Epithelial cell of proximal tubule (primary cell): ENCODE measurements around the gene TYW1. TPM values are rescaled to one million over a fixed set of nuclear protein-coding genes. Genes with fewer than 3 reads are reported as not detected.
"Not testable (repeated sequence)": the region's sequence is repeated elsewhere in the genome, so short reads cannot be mapped to it uniquely, and the experiment has no call there.

Experiments
- DNase-seq: peaks from one replicate; pipeline ENCODE4 v3.0.0-alpha.2; 2011; ENCODE audit warnings: low read depth
- H3K4me3 ChIP-seq: 2 replicates; pipeline ENCODE4 v1.5.1; 2011; ENCODE audit warnings: low read depth, mild to moderate bottlenecking, low read length
- CTCF ChIP-seq: conservative IDR thresholded peaks from 2 replicates; pipeline ENCODE4 v1.5.1; 2012; ENCODE audit warnings: low read depth, mild to moderate bottlenecking, low read length
- total RNA-seq: library from RNA; depleted of rRNA; stranded (reverse); fragments of >200 nt; gene quantifications from 2 replicates; pipeline ENCODE4 v1.2.3, GENCODE V29; 2015

Gene TYW1
- total RNA-seq, 1 donor from 2014 or later = 12.3 TPM

DNA sequence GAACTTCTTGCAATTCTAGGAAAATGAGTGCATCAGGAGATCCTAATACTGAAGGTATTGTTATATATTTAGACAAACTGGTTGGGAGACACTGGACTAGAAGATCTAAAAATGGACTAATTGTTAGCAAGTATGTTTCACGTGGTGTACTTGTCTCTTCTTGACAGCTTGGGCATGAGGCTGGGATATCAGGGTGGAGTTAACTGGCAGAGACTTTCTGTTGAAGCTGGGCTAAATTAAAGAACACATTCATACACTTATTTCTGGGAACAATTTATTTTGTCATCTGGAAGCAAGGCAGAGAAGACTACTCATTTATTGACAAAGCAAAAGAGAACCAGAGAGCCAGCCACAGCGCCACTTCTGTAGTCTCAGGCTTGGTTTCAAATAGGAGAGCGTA is 25.9 kb downstream of the TYW1 start:
- TF ChIP-seq CTCF = no peak
- no peak overlapping the region for H3K4me3 ChIP-seq
- no peak for DNase-seq

DNA sequence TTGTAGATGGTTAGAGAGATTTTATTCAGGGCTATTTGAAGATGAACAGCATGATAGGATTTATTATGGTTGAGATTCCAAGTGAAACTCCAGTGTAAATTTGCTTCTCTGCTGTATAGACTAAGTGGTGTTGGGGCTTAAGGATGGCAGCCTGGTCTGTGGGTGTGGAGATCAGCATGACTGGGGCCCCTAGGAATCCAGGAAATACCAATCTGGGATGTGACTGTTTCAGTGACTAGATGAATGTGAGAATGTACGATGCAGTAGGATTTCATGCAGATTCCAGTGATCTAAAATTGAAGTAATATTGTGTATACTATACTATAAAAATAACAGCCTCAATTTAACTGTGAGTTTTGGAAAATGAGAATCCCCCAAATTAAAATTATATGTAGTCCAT is 28.8 kb downstream of the TYW1 start:
- not testable (repeated sequence) for DNase-seq, H3K4me3 ChIP-seq

DNA sequence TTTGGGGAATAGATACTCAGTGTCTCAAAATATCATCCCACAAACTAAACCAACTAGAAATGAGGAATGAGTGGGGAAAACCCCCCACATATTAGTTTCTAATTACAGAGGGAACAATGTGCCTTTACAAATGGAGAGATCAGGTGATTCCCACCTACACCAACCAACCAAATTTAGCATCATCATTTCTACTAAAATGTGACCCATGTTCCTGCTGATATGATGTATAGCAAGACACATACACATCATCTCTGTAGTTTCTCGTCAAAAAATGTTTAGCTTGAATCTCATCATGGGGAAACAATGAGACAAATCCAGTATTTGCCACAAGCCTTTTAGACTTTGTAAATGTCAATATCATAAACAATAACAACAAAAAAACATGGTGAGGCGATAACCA is 35.1 kb downstream of the TYW1 start:
- not testable (repeated sequence) for H3K4me3 ChIP-seq, DNase-seq

GRCh38 chr7:67033251-67033650 is 36.6 kb downstream of the TYW1 start:
- no peak for TF ChIP-seq CTCF
- no peak overlapping the region for H3K4me3 ChIP-seq
- DNase-seq = no peak

- not testable (repeated sequence) for DNase-seq, H3K4me3 ChIP-seq
Observed at GRCh38 chr7:67036432-67037395, 40.1 kb downstream of the TYW1 start.

DNA sequence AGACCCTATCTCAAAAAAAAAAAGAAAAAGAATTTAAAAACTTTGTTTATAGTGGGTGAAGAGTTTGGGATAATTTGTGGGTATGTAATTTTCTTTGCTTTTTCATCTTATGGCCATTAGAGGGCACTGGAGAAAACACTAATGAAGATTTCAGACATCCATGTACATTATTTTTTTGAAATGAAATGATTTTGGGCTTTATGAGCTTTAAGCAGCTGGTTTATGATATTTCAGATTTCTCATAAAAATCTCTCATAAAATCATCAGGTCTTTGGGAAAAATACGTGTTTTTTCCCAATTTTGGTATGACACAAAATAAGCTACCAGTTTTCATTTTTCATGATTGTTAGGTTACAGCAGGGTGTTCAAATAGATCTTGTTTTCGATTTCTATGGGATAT is 44.2 kb downstream of the TYW1 start:
- not testable (repeated sequence) for DNase-seq, H3K4me3 ChIP-seq
- peak; percentile 44 for TF ChIP-seq CTCF

DNA sequence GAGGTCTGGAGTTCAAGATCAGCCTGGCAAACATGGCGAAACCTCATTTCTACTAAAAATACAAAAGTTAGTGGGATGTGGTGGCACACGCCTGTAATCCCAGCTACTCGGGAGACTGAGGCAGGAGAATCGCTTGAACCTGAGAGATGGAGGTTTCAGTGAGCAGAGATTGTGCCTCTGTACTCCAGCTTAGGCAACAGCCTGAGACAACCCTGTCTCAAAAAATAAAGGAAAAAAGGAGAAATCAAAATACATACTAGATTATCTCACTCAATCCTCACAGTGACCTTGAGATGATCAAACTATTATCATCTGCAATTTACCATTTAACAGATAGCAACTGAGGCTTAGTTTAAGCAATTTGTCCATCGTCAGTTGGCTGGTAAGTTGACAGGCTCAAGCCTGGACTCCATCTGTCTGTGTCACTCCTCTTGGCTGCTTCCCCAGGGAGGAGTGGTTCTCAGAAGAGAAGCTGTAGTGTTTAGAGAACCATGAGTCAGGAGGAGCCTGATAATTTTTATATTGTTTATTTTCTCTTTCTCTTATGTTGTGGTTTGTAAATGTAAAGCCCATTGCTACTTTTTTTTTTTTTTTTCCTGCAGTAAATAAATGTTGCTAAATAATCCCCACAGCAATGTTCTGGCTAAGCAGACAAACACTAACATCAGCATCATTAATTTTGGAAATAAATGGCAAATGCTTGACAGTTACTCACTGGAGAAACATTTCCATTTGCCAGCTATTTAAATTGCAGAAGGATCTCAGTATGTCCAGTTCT is 46.3 kb downstream of the TYW1 start:
- not testable (repeated sequence) for DNase-seq, H3K4me3 ChIP-seq

GRCh38 chr7:67043559-67043930 is 46.9 kb downstream of the TYW1 start:
- not testable (repeated sequence) for DNase-seq, H3K4me3 ChIP-seq

DNA sequence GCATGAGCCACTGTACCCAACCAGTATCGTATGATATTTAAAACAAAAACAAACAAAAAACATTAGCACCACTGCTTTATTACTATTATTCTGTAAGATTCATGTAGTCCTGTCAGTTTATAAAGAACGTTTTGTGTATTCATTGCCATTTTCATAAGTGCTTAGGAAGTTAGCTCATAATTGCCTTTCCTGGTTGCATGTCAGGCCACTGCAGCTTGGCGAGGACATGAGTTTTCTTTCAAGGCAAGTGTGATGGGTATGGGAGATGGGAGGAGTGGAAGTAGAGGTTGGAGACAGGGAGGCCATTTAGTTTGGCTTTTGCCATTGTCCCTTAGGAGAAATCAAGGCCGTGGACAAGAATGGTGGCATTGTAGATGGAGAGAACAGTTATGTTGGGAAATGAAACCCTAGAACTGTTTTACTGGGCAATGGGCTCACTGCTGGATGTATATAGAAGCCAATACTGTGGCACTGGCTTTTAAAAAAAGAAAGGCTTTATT is 48.9 kb downstream of the TYW1 start:
- no peak for DNase-seq
- TF ChIP-seq CTCF = no peak

DNA sequence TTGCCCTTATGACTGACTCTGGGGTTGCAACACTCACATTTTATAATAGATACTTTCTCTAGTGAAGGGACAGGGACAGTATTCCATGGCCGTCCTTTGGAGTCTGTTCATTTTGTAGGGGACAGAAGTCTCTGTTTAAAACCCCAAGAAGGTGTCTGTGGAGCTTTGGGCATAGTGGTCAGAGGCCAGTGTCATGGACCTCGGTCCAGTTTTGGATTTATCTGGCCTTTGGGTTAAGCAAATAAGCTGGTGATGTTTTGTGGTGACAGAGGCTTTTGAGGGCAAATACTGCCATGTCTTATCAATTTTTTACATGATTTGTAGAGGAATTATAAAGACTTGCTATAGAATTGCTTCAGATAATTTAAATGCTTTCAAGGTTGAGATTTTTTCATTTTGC is 50.2 kb downstream of the TYW1 start:
- DNase-seq = not testable (repeated sequence)

More for the DNA sequence above, 48.9 kb downstream of the TYW1 start:
- no peak overlapping the region for H3K4me3 ChIP-seq

DNA sequence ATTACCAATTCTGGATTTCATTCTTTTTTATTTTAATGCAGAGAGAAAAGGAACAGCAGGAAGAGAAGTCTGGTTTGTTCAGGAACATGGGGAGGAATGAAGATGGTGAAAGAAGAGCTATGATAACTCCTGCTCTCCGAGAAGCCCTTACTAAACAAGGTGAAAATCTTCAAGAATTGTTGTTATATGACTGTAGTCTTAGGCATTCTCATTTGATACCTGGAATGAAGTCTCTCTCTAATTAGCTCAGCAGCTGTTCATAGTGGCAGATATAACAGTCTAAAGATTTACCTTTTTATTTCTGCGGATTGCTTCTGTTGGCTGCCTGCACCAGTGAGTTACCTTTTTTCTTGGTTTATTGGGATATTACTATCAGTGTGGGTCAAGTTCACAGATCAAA is 53.3 kb downstream of the TYW1 start:
- DNase-seq, H3K4me3 ChIP-seq: not testable (repeated sequence)

More for the DNA sequence above, 50.2 kb downstream of the TYW1 start:
- not testable (repeated sequence) for H3K4me3 ChIP-seq

DNA sequence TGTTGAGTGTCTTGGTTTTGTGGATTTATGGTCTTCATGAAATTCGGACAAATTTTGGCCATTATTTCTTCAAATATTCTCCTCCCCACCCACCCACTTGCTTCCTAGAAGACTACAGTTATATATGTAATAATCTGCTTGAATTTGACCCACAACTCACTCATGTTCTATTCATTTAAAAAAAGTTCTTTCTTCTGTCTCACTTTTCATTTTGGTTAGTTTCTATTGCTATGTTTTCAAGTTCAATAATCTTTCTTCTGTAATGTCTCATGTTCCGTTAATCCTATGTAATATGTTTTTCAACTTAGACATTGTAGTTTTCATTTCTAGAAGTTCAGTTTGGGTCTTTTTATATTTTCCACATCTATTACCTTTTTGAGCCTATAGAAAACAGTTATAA is 55.5 kb downstream of the TYW1 start:
- H3K4me3 ChIP-seq, DNase-seq: not testable (repeated sequence)
